ENCODE results near the gene AMMECR1.

The AMMECR1 gene

DNA sequence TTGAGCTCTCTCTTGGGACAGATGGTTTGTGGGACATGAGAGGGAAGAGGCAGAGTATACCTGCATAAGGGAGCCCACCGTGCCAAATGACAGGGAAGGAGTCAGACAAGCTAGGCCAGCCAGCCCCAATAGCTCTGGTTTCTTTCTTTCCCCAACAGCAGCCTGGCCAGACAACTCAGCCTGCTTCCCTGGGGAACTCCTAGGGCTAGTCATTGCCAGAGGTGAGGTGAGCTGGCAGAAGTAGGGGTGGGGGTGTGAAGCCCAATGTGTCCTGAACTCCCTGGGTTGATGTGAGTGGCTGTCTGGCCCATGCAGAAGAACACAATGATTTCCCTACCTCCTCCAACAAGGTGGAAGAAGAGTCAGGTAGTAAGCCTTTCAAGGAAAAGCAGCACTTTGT is 135.5 kb downstream of the AMMECR1 start:
- Histone ChIP-seq H3K27me3 (replicated peaks) (no peaks in the 10 kb centered on the region), H3K36me3 (replicated peaks) (no peaks in the 10 kb centered on the region), H3K27ac (no peak overlapping the region), H3K4me3 (ENCODE audit: low read depth, low read length) (no peak overlapping the region)
- in situ Hi-C loops (cut with HindIII; ENCODE audit: low pct_ligation_motif_present, low sequenced_read_pairs): no loop called here
- no peak for DNase-seq
- TF ChIP-seq, protein P1, sequence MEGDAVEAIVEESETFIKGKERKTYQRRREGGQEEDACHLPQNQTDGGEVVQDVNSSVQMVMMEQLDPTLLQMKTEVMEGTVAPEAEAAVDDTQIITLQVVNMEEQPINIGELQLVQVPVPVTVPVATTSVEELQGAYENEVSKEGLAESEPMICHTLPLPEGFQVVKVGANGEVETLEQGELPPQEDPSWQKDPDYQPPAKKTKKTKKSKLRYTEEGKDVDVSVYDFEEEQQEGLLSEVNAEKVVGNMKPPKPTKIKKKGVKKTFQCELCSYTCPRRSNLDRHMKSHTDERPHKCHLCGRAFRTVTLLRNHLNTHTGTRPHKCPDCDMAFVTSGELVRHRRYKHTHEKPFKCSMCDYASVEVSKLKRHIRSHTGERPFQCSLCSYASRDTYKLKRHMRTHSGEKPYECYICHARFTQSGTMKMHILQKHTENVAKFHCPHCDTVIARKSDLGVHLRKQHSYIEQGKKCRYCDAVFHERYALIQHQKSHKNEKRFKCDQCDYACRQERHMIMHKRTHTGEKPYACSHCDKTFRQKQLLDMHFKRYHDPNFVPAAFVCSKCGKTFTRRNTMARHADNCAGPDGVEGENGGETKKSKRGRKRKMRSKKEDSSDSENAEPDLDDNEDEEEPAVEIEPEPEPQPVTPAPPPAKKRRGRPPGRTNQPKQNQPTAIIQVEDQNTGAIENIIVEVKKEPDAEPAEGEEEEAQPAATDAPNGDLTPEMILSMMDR (IDR thresholded peaks at IDR 0.05; ENCODE audit: low read depth, low read length, missing control alignments): no peak

DNA sequence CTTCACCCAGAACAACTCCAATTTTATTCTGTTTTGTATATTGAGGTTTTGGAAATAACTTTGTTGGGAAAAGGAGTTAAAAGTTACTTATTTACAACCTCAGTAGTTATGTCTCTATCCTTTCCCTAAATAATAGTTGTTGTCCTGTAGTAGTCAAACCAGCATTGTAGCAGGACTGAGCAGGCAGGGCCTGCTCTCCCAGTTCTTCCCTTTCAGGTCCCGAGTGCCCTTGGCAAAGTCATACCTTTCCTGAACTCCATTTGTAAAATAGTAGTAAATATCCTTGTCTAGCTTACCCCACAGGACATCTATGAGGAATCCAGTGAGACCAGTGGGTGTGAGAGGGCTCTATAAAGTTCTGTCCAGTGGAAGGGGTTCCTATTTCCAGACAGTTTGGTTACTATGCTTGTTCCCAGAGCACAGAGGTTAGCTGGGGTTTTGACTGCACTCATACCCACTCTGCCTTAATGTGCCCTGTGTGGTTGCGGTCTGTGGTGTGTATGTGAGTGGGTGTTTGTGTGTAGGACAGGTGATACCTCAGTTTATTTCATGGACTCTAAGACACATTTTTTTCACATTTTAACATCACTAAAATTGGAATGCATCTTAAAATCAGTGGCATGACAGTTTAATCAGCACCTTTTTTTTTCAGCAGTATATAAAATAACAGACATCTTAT is 136.3 kb downstream of the AMMECR1 start:
- DNase-seq: no peak
- TF ChIP-seq, protein P1 (IDR thresholded peaks at IDR 0.05; ENCODE audit: low read depth, low read length, missing control alignments): no peak
- no peaks in the 10 kb centered on the region for H3K36me3 ChIP-seq (replicated peaks)
- in situ Hi-C loops (cut with HindIII; ENCODE audit: low pct_ligation_motif_present, low sequenced_read_pairs): no loop called here
- no peak overlapping the region for H3K4me3 ChIP-seq (ENCODE audit: low read depth, low read length)
- no peaks in the 10 kb centered on the region for H3K27me3 ChIP-seq (replicated peaks)
- peak overlapping the region; percentile 81 for H3K27ac ChIP-seq

DNA sequence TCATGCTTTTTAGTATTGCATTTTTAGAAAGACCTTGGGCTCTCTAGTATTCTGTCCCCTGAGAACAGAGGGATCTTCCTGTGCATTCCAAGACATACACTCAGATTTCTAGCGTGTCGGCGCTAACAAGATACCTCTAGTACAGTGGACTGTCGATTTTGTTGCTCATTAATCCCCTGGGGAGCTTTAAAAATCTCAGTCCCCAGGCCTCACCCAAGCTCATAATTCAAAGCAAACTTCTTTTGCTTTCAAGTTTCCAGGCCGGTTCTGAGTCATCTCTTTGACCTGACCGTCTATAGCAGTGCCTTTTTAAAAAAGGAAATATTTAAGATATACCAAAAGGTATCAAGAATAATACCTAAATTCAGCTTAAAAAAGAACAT is 137.0 kb downstream of the AMMECR1 start:
- in situ Hi-C loops (cut with HindIII; ENCODE audit: low pct_ligation_motif_present, low sequenced_read_pairs): no loop called here
- TF ChIP-seq, protein P1 (IDR thresholded peaks at IDR 0.05; ENCODE audit: low read depth, low read length, missing control alignments): no peak
- DNase-seq: peak; percentile 48
- Histone ChIP-seq H3K27me3 (replicated peaks) (no peaks in the 10 kb centered on the region), H3K36me3 (replicated peaks) (no peaks in the 10 kb centered on the region), H3K4me3 (ENCODE audit: low read depth, low read length) (no peak overlapping the region), H3K27ac (peak overlapping the region; percentile 81)

DNA sequence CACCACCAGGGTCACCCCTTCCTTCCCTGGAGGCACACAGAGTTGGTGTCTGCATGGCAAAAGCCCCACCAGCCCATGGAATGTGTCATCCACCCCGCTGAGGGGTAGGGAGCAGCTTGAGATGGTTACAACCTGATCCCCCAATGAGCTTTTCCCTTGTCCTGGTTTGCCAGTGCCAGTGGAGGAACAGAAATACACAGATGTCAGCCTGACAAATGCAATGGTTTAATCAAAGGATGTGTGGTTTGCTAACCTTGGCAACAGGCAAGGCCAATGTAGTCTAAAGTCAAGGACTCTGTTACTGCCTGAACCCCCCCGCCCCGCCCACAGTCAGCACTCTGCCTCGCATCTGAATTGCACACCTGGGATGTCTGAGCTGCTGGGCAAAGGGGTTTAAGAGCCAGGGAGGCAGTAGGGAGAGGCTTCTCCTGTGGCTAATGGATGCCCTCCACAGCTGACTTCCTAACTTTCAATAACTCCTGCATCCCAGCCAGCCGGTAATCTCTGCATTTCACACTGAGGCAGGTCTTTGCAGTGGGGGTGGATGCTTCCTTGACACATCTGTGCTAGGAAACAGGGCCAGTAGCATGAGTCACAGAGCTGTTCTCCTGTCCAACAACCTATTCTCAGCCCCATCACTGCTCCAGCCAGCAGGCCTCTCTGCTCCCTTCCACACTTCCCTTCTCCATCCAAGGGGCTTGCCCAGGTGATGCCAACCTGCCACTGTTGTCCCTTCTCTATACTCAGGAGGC is 137.5 kb downstream of the AMMECR1 start:
- Histone ChIP-seq H3K36me3 (replicated peaks) (no peaks in the 10 kb centered on the region), H3K4me3 (ENCODE audit: low read depth, low read length) (no peak overlapping the region), H3K27me3 (replicated peaks) (no peaks in the 10 kb centered on the region), H3K27ac (peak overlapping the region; percentile 81)
- TF ChIP-seq, protein P1 (IDR thresholded peaks at IDR 0.05; ENCODE audit: low read depth, low read length, missing control alignments): no peak
- DNase-seq: peak; percentile 67
- in situ Hi-C loops (cut with HindIII; ENCODE audit: low pct_ligation_motif_present, low sequenced_read_pairs): no loop called here

DNA sequence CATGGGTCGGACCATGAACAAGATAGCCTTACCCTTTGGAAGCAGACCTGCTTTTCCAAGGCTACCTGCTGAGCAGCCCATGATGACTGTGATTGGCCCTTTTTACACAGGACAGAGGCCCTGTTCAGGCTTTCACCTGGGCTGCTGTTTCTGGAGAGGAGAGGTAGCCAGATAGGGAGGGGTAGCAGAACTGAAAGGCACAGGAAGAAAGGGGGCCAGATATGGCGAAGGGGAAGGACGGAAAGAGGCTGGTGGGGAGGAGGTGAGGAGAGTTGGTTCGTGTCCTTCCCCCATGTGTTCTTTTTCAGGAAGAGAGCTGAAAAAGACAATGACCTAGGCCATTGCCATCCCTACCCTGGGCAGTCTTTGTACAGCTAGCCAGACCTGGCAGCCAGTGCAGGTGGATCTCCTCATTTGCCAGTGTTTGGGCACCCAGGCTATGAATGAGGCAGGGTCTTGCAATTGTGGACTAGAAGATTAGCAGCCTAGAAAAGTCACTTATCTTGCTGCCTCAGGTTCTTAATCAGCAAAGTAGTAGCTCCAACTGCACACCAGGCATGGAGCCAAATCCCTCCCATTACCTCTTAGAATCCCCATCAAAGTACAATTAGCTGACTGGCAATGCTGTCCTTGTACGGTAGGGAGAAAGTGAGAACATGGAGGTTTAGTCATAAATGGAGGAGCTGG is 139.6 kb downstream of the AMMECR1 start:
- Histone ChIP-seq H3K36me3 (replicated peaks) (no peaks in the 10 kb centered on the region), H3K4me3 (ENCODE audit: low read depth, low read length) (no peak overlapping the region), H3K27ac (no peak overlapping the region), H3K27me3 (replicated peaks) (no peaks in the 10 kb centered on the region)
- TF ChIP-seq, protein P1 (IDR thresholded peaks at IDR 0.05; ENCODE audit: low read depth, low read length, missing control alignments): no peak
- in situ Hi-C loops (cut with HindIII; ENCODE audit: low pct_ligation_motif_present, low sequenced_read_pairs): no loop called here
- no peak for DNase-seq

Measured in brain microvascular endothelial cell (primary cell).